HS-27A (cell line): Measurements from ENCODE around the gene ZNF423.

Source experiments
- DNase-seq: peaks from one replicate; pipeline ENCODE4 v3.0.0-alpha.2; 2012; ENCODE audit warnings: low read depth, missing footprints

ZNF423 gene

DNA sequence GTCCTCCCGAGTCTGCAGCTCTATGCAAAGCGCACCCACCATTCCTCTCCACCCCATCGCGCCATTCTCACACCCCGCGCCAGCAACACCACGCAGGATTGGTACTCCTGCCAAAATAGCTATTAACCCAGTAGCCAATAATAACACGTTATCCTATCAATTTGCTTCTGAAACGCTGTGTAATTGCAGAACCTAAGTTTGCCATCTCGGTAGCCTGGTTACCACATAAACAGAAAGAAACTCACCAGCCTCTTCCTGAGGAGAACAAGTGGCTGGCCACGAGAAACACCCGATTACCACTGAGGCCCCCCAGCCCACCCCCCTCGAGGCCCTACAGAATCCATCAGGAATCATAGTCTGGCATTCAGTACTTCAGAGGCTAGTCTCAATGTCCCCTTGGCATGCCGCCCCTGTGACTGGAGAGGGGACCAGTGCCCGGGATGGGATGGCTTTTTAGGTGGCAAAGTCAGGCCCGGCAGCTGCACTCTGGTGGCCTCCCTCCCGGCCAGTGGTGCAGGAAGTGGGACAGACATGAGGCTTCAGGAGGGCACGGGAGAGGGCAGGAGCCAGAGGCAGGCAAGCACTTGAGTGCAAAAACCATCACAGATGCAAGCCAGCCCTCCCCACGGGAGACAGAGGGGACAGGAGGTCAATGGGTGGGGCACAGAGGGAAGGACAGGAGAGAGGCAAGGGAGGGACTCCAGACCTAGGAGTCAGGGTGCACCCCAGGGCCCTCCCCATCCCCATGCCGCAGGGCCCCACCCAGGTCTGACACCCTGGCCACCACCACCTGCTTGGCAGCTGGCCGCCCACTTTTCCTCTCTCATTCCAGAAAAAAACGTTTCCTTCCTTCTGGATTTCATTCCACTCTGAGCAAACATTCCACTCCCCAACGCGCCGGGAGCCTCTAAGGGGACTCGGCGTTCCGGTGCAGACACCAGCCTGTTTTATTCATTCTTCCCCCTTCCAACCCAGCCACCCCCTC, 192.5 kb downstream of the ZNF423 start:
- DNase-seq, result no peak

- DNase-seq, result no peak
These were observed 193.3 kb downstream of the ZNF423 start for GRCh38 chr16:49662569-49662968.

DNA sequence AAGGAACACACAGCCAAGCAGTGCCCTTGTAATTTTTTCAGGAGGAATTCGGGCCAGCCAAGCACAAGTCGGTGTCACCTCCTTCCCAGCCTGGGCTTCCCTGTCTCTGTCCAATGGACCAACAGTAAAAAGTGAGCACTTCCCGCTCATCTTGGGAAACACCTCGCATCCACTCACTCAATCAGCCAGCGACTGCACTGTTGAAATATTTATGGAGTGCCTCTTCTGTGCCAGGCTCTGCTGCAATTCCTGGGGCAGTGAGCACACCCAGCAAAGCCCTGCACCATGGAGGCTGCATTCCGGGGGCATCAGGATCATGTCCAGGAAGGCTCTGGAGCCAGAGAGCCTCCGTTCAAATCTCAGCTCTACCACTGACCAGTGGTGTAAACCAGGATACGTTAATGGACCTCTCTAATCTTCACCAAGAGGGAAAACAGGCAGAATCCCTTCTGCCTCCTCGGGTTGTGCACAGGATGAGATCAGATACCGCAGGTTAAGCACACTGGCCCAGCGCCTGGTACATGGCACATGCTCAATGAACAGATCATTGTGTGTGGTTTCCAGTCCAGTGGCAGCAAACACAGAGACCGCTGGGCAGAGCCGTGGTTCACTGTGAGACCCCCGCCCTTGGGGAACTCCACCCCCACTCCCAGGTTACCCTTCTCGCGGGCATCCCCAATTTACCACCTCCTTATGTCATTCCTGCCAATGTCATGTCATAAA, 194.3 kb downstream of the ZNF423 start:
- no peak for DNase-seq

DNA sequence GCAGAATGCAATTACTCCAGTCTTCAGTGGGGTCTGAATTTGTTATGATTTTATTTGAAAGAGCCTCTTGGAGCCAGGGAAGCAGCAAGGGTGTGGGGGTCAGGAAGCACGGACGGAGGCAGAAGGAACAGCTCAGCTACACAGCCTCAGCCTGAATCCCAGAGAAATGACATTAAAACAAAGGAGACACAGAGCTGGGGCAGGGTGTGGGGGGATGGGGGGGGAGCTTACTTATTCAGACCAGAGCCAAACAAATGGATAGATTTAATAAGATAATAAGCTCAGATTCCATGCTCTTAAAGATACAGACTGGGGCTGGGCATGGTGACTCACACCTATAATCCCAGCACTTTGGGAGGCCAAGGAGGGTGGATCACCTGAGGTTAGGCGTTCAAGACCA, 195.3 kb downstream of the ZNF423 start:
- DNase-seq, result no peak

DNA sequence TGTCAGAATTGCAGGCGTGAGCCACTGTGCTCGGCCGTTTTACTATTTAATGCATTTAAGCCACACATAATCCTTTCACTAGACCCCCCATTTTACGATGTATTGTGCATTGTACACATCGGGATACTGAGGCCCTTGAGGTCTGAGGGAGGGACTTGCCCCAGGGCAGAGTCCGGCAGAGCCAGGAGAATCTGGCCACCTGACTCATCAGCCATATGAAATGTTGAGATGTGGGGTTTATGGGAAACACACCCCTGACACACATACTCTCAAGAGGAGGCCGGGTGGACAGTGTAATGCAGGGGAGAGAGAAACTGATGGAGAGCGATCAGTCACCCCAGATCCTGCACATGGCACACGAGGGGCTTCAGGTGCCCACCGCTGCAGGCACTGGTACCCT, 196.6 kb downstream of the ZNF423 start:
- DNase-seq, result no peak

- DNase-seq, result no peak
These were observed 197.4 kb downstream of the ZNF423 start for GRCh38 chr16:49658531-49658930.

- no peak for DNase-seq
These were observed 198.0 kb downstream of the ZNF423 start for GRCh38 chr16:49657736-49658465.

GRCh38 chr16:49654425-49654824, 201.5 kb downstream of the ZNF423 start:
- no peak for DNase-seq

DNA sequence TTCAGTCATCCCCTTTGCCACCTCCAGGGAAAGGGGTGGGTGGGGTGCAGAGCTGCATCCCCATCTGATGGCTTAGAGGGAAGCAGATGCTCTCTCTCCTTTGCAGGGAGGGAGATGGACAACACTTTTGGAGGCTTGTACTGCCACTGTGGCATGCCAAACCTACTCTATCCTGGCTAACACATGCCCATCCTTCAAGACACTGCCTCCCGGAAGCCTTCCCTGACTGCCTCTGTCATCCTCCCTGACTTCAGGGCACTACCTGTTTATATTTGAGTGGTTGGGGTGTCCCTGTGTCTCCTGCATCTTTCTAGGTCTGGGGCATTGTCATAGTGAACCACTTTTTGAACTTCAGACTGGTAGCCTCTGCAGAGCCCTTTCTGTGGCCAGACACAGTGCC, 202.3 kb downstream of the ZNF423 start:
- DNase-seq, result no peak

- DNase-seq, result no peak
These were observed 202.7 kb downstream of the ZNF423 start for GRCh38 chr16:49653173-49653570.

GRCh38 chr16:49652456-49653172, 203.3 kb downstream of the ZNF423 start:
- no peak for DNase-seq

DNA sequence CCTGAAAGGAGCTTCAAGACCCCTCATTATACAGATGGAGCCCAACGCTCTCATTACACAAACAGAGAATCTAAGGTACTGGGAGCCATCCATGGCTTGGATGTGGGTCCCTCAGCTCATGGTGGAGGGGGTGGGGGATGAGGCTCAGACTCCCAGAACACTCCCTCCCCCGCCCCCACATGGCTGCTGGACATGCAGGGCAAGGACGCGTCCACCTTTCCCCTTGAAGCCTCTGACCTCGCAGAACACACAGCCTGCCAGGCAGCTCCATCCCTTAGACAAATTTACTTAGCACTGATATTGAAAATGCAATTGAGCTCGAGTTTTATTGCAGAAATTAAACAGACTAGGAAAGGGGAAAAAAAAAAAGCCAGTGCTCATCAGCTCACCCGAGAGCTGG, 203.9 kb downstream of the ZNF423 start:
- no peak for DNase-seq

- no peak for DNase-seq
These were observed 204.7 kb downstream of the ZNF423 start for GRCh38 chr16:49651226-49651625.

DNA sequence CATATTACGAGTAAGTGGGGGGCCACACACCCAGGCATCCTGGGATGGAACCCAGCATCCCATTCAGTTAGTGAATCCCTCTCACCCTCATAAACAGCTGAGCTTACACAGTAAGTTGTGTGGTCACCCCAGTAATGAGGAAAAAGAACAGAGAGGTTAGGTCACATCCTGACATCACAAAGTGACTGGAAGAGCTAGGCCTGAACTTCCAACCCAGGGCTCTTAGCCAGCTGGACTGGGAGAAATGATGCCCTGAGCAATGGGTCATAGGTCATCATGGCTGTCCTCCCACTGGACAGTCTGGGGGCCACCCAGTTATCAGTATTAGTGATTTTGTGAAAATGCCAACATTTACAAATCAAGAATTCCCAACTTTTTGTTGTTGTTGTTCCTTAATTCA, 205.3 kb downstream of the ZNF423 start:
- DNase-seq, result no peak

DNA sequence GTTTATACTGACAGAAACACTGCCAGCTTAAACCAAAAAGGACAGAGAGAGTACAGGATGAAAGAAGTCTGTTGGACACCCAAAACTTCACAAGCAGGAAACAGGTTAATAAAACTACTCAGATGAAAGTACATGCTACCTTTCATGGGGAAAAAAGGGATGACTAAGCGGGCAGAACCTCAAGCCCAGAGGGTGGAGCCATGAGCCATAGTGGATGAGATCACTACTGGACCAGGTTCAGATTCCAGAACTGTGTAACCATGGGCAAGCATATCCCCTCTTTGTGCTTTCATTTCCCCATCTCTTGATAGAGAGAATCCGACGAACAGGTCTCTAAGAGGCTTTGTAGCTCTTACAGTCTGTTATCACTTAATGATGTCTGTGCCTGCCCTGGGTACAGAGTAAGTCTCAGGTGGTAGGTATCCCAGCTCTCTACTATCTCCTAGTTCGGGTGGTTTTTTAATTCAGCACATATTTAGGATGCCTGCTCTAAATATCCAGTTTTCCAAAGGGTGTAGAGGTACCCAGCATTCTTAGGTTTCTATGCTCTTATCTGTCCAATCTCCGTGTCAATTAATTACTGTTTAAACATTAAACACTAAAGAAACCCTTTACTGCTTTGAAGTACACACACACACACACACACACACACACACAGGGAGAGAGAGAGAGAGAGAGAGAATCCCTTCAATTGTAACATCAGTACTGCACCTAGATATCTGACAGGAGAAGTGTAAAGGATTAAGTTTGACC, 206.7 kb downstream of the ZNF423 start:
- DNase-seq, result no peak

DNA sequence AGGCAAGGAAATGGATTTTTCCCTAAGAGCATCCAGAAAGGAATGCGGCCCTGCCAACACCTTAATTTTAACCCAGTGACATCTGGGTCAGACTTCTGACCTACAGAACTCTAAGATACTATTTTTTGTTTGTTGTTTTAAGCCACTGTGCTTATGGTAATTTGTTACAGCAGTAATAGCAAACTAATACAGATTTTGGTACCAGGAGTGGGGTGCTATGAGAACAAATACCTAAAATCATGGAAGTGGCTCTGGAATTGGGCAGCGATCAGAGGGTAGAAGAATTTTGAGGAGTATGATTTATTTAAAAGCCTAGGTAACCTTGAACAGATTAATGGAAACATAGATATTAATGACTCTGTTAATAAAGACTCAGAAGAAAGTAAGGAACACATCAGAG, 208.2 kb downstream of the ZNF423 start:
- DNase-seq, result no peak

DNA sequence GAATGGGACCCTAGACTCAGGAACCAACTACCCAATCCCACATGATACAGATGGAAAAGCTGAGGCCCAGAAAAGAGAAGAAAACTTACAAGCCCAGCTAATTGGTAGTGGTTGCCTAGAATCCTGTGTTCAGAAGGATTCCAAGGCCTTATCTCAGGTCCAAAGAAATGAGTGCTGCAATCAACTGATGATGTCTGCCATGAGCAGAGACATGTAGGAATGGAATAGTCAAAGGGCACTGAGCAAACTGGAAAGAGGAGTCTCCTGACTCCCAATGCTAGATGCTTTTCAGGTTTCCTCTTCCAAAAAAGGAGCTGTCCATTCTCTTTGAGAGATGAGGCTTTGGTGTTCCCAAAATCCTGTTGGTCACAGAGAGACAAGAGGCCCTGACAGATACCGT, 210.6 kb downstream of the ZNF423 start:
- no peak for DNase-seq

GRCh38 chr16:49644145-49644463, 211.8 kb downstream of the ZNF423 start:
- DNase-seq, result no peak

- no peak for DNase-seq
These were observed 212.3 kb downstream of the ZNF423 start for GRCh38 chr16:49643429-49644144.

- DNase-seq, result no peak
These were observed 214.7 kb downstream of the ZNF423 start for GRCh38 chr16:49641250-49641649.

- no peak for DNase-seq
These were observed 215.3 kb downstream of the ZNF423 start for GRCh38 chr16:49640581-49640980.
